HEK293T (cell line): ENCODE data around the gene ARHGAP21.
A peak's percentile ranks its signal among the peaks of the same experiment; 100 is the strongest.
"Not testable (repeated sequence)": the region's sequence is repeated elsewhere in the genome, so short reads cannot be mapped to it uniquely, and the experiment has no call there.

Experiments
- CTCF ChIA-PET: fragments of 350-600 bp; formaldehyde crosslinking; extraction: SDS; loops from one replicate; lab custom pipeline; 2021; ENCODE audit warnings: antibody characterized with exemption, inconsistent platforms; lab: Yijun Ruan, JAX
- POLR2A ChIA-PET: fragments of 350-600 bp; formaldehyde crosslinking; extraction: SDS; loops from one replicate; lab custom pipeline; 2020; ENCODE audit warnings: antibody characterized with exemption, inconsistent platforms; lab: Yijun Ruan, JAX
- DNase-seq: peaks from one replicate; pipeline ENCODE4 v3.0.0; 2012; ENCODE audit warnings: mixed read lengths; ENCODE audit errors: extremely low spot score
- ARNT ChIP-seq: fragments of 450-650 bp; IDR thresholded peaks from 2 replicates; pipeline ENCODE4 v1.6.1; 2017; ENCODE audit warnings: mild to moderate bottlenecking
- BHLHE40 ChIP-seq: fragments of 450-650 bp; IDR thresholded peaks from 2 replicates; pipeline ENCODE4 v1.6.1; 2016; ENCODE audit warnings: mild to moderate bottlenecking, moderate library complexity, borderline replicate concordance
- CTBP1 ChIP-seq: fragments of 450-650 bp; IDR thresholded peaks from 2 replicates; pipeline ENCODE4 v1.6.1; 2016; ENCODE audit warnings: borderline replicate concordance
- ELF4 ChIP-seq: fragments of 450-650 bp; IDR thresholded peaks from 2 replicates; pipeline ENCODE4 v1.6.1; 2017; ENCODE audit warnings: antibody characterized with exemption
- FOXA1 ChIP-seq: fragments of 450-650 bp; IDR thresholded peaks from 2 replicates; pipeline ENCODE4 v1.6.1; 2016; ENCODE audit warnings: mild to moderate bottlenecking
- FOXK2 ChIP-seq: fragments of 450-650 bp; IDR thresholded peaks from 2 replicates; pipeline ENCODE4 v1.6.1; 2016; ENCODE audit warnings: mild to moderate bottlenecking
- FOXM1 ChIP-seq: fragments of 450-650 bp; IDR thresholded peaks from 2 replicates; pipeline ENCODE4 v1.6.1; 2017; ENCODE audit warnings: mild to moderate bottlenecking, borderline replicate concordance
- HDGF ChIP-seq: fragments of 450-650 bp; IDR thresholded peaks from 2 replicates; pipeline ENCODE4 v1.6.1; 2017; ENCODE audit warnings: antibody characterized with exemption, borderline replicate concordance
- L3MBTL2 ChIP-seq: fragments of 450-650 bp; conservative IDR thresholded peaks from 2 replicates; pipeline ENCODE4 v1.6.1; 2016; ENCODE audit warnings: mild to moderate bottlenecking
- LEF1 ChIP-seq: fragments of 450-650 bp; IDR thresholded peaks from 2 replicates; pipeline ENCODE4 v1.6.1; 2017; ENCODE audit warnings: mild to moderate bottlenecking, borderline replicate concordance
- NFRKB ChIP-seq: fragments of 450-650 bp; IDR thresholded peaks from 2 replicates; pipeline ENCODE4 v1.6.1; 2016; ENCODE audit warnings: mild to moderate bottlenecking, moderate library complexity
- SP1 ChIP-seq: fragments of 450-650 bp; IDR thresholded peaks from 2 replicates; pipeline ENCODE4 v1.6.1; 2017
- SUZ12 ChIP-seq: fragments of 450-650 bp; IDR thresholded peaks from 2 replicates; pipeline ENCODE4 v1.6.1; 2016; ENCODE audit warnings: mild to moderate bottlenecking
- TARDBP ChIP-seq: fragments of 450-650 bp; IDR thresholded peaks from 2 replicates; pipeline ENCODE4 v1.6.1; 2016
- ZNF384 ChIP-seq: fragments of 450-650 bp; IDR thresholded peaks from 2 replicates; pipeline ENCODE4 v1.6.1; 2016
- TF ChIP-seq, protein P1 (sequence below): fragments of 450-650 bp; IDR thresholded peaks from 2 replicates; pipeline ENCODE4 v1.6.1; 2016

ARHGAP21 gene

DNA sequence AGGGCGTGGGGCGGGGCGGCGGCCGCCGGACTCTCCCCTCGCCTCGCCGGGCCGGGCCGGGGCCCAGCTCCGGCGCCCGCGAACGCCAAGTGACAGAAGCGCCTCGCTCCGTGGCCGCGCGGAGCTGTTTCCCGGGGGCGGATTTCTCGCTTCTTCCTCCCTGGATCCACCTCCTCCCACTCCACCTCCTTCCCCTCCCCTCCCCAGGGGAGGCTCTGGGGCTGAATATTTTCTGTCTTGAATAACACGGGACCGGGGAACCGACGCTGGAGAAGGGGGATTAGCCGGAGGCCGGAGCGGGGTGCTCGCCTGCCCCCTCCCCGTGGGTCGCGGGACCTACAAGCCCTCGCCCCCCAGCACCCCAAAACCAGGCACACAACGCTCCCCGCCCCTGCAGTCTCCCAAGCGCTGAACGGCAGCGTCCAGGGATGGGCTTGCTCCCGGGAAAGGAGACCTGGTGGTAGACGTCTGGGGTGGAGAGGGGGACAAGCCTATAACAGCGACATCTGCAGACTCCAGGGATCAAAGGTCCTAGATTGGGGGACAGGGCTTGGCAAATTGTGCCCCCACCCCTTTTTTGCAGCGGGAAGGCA lies at the start of gene ARHGAP21:
TSS of gene ARHGAP21 (minus strand) at position 100 of the 593 bp plus-strand sequence. CDS start 1,988 bp downstream, outside the sequence.
- TF ChIP-seq, protein P1, sequence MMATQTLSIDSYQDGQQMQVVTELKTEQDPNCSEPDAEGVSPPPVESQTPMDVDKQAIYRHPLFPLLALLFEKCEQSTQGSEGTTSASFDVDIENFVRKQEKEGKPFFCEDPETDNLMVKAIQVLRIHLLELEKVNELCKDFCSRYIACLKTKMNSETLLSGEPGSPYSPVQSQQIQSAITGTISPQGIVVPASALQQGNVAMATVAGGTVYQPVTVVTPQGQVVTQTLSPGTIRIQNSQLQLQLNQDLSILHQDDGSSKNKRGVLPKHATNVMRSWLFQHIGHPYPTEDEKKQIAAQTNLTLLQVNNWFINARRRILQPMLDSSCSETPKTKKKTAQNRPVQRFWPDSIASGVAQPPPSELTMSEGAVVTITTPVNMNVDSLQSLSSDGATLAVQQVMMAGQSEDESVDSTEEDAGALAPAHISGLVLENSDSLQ = no peak
- TF ChIP-seq L3MBTL2 (peak; percentile 64), FOXM1 (no peak)
- ChIA-PET POLR2A (interaction anchor here (0.6 to 1.6 kb wide), 9 partner anchors 14 to 339 kb away, joined by 3 to 5 read pairs (median 3); no protein-coding TSS in a partner anchor), CTCF (no interaction called here)
- peak; percentile 39 for DNase-seq

DNA sequence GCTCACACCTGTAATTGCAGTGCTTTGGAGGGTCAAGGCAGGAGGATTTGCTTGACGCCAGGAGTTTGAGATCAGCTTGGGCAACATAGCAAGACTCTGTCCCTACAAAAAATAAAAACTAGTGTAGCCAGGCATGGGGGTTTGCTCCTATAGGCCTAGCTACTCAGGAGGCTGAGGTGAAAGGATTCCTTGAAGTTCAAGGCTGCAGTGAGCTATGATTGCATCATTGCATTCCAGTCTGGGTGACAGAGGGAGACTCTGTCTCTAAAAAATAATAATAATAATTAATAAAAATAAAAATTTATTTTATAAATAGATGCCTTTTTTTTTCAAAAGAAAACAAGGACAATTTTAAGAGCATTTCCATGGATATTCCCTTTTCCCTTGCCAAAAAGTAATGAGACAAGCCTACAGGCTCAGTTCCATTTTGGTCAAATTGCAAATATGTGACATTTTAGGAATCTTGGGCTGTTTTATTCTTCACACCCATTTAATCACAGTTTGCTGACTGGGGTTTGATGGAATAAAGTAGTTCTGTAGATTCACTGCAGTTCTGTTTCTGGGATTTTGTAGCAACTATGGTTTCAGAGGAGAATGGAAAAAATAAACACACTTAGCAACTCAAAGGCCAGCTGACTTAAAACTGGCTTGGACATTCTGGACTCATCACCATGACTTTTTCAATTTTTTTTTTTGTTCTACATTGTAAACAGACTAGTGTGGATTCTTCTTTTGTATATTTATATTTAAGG lies 48.4 kb upstream of the ARHGAP21 start:
- TF ChIP-seq SUZ12 (no peak), HDGF (no peak), ELF4 (no peak), CTBP1 (no peak), TARDBP (no peak), NFRKB (no peak)
- no peak for DNase-seq
- CTCF ChIA-PET = no interaction called here
- POLR2A ChIA-PET = no interaction called here

GRCh38 chr10:24764991-24765390 lies 41.3 kb upstream of the ARHGAP21 start:
- CTCF ChIA-PET, POLR2A ChIA-PET, DNase-seq: not testable (repeated sequence)

DNA sequence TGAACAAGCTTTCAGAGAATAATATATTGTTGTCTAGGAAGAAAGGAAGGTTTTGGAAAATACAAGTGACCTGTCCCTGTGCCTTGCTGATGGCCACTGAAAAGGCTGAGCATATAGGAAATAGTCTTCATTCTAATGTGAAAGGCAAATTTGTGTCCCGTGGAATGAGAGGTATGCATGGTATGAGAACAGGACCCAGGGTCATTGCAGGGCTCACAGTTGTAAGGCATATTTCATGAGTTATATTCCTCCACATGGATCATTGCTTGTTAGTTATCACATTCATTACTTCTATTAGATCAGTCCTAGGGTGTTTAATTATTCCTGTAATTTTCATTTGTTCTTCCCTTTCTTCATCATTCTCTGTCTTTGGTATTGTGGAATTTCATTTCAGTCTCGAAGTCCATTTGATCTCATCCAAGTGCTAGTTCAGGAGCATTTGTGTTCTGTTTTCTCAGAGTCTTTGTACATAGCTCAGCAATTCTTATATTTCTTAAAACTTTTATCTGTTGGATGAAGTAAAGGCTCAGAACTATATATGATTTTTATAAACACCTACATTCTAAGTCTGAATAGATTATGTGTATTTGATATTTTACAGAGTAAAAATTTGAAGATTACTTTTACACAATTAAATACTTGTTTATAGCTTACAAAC lies 39.4 kb upstream of the ARHGAP21 start:
- ChIA-PET POLR2A (no interaction called here), CTCF (interaction anchor here (0.7 kb wide), 1 partner anchor 151 kb away, joined by 3 read pairs; no protein-coding TSS in a partner anchor)
- no peak for TF ChIP-seq HDGF
- TF ChIP-seq SUZ12 = no peak
- no peak for TF ChIP-seq L3MBTL2
- no peak for TF ChIP-seq FOXM1
- no peak for TF ChIP-seq BHLHE40
- no peak for TF ChIP-seq FOXK2
- TF ChIP-seq ELF4 = no peak
- no peak for TF ChIP-seq TARDBP
- no peak for TF ChIP-seq FOXA1
- no peak for TF ChIP-seq CTBP1
- TF ChIP-seq ZNF384 = no peak
- TF ChIP-seq SP1 = no peak
- no peak for TF ChIP-seq LEF1
- TF ChIP-seq NFRKB = no peak
- TF ChIP-seq ARNT = no peak
- no peak for DNase-seq

DNA sequence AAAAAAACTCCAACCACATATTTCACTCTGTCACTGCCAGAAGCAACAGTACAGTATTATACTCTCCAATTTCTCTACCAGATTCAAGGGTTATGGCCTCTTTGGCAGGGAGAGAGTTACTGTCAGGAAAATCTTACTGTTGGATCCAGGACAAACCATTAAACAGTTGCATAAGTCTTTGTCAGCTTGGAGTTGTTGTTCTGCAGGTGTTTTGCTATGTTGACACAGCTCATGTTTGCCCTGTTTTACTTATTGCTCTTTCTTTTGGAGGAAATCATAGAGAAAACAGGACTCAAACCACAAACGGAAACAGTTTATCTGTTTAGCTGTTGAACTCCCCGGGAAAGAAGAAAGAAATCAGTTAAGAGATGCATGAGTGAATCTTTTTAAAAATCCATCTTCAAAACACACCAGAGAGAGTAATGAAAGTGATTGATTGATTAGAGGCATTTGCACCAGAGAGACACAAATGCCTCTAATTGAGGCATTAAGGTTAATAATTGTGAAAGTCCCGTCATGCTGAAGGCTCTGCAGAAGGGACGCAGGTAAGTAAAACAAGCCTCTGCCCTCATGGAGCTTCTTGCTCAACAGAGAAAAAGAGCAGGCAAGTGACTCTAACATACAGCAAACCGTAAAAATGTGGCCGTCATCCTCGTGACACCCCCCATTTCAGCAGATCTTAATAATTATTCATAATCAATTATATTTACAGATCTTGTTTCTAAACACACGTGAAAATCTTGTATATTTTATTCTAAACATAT lies 38.7 kb upstream of the ARHGAP21 start:
- ChIA-PET CTCF (interaction anchor here (0.7 kb wide), 1 partner anchor 150 kb away, joined by 3 read pairs; no protein-coding TSS in a partner anchor), POLR2A (no interaction called here)
- TF ChIP-seq CTBP1 (no peak), SUZ12 (no peak), NFRKB (no peak), FOXK2 (no peak), TARDBP (no peak), FOXA1 (no peak)
- no peak for DNase-seq

DNA sequence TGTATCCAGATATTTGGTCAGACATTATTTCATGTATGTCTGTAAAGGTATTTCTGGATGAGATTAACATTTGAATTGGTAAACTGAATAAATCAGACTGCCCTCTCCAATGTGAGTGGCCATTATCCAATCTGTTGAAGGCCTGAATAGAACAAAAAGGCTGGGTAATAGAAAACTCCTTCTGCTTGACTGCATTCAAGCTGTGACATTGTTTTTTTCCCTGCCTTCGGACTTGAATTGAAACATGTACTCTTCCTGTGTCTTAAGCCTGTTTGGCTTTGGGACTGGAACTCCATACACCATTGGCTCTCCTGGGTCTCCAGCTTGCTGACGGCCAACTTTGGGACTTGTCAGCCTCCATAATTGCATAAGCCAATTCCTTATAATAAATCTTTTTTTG lies 36.0 kb upstream of the ARHGAP21 start:
- DNase-seq = no peak
- TF ChIP-seq L3MBTL2 (no peak), FOXK2 (no peak), SP1 (no peak), FOXM1 (no peak), BHLHE40 (no peak), SUZ12 (no peak), ELF4 (no peak), ARNT (no peak), CTBP1 (no peak), FOXA1 (no peak), HDGF (no peak), TARDBP (no peak), LEF1 (no peak), NFRKB (no peak)
- TF ChIP-seq, protein P1 = no peak
- POLR2A ChIA-PET = no interaction called here
- CTCF ChIA-PET = no interaction called here

DNA sequence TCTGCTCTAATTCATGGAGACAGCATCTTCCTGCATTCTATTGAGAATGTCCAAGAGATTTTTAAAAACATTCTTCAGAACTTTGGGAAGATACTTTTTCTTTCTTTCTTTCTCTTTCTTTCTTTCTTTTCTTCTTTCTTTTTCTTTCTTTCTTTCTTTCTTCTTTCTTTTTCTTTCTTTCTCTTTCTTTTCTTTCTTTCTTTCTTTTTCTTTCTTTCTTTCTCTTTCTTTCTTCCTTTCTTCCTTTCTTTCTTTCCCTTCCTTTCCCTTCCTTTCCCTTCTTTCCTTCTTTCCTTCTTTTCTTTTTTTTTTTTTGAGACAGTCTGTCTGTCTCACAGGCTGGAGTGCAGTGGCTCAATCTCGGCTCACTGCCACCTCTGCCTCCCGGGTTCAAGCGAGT lies 34.6 kb upstream of the ARHGAP21 start:
- CTCF ChIA-PET, POLR2A ChIA-PET, DNase-seq: not testable (repeated sequence)
